Stimulated activated naive CD8-positive, alpha-beta T cell treated with anti-CD3 and anti-CD28 coated beads, Interleukin-15, Interleukin-2, amounts not matched to agents 100 ng/mL and 50 ng/mL, for 24 hours (primary cell): Measurements from ENCODE around the gene PPP1CB.
"Not testable (repeated sequence)": the region's sequence is repeated elsewhere in the genome, so short reads cannot be mapped to it uniquely, and the experiment has no call there.

ENCODE experiments used
- H3K27ac Mint-ChIP-seq: one replicate; pipeline ENCODE4 v1.8.0; 2021; ENCODE audit warnings: mild to moderate bottlenecking, mixed read lengths
- H3K27me3 Mint-ChIP-seq: one replicate; pipeline ENCODE4 v1.8.0; 2021; ENCODE audit warnings: mixed read lengths
- H3K36me3 Mint-ChIP-seq: one replicate; pipeline ENCODE4 v1.8.0; 2021; ENCODE audit warnings: low read depth, mixed read lengths
- H3K4me1 Mint-ChIP-seq: one replicate; pipeline ENCODE4 v1.8.0; 2021; ENCODE audit warnings: low read depth, mixed read lengths
- H3K4me3 Mint-ChIP-seq: one replicate; pipeline ENCODE4 v1.8.0; 2021; ENCODE audit warnings: mild to moderate bottlenecking, mixed read lengths
- H3K9me3 Mint-ChIP-seq: one replicate; pipeline ENCODE4 v1.8.0; 2021; ENCODE audit warnings: mixed read lengths

Gene PPP1CB

DNA sequence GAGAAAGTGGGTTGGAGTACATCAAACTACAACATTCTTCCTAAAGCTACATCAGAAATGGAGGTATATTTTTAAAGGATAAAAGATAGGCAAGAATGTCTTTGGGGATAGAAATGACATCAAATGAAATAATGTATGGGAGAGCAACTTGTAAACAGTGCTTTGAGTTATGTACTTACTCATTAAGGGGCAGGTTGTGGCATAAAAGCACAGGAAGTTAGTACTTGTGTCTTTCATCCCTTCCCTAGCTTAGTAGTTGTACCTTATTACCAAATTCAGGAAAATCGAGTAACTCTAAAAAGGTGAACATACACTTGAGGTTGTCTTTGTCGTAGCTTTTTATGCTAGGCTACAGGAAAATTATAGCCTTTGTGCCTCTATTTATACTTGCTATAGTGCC is 28.9 kb downstream of the PPP1CB start:
- Mint-ChIP-seq H3K27me3 (no peaks in the 10 kb centered on the region), H3K4me3 (no peak overlapping the region), H3K4me1 (peaks cover 5% of the 10 kb centered on the region), H3K27ac (no peak overlapping the region), H3K9me3 (no peaks in the 10 kb centered on the region), H3K36me3 (peaks cover 63% of the 10 kb centered on the region)

DNA sequence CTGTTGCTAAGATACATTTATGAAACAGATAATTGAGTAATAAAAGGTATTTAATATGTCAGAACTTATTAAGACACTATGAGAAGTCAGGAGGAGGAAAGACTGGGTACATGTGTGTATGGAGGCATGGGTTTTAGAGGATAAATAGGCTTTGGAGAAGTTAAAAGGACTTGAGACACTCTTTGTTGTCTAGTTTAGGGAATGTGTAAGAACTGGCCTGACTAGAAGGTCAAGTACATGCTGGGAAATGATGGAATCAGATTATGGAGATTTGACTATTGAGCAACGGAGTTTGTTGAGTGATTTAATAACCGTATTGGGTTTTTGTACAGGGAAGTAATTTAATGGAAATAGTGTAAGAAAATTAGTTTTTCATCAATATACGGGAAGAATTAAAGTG is 30.8 kb downstream of the PPP1CB start:
- Mint-ChIP-seq H3K27me3 (no peaks in the 10 kb centered on the region), H3K27ac (no peak overlapping the region), H3K4me3 (no peak overlapping the region), H3K36me3 (peaks cover 58% of the 10 kb centered on the region), H3K9me3 (no peaks in the 10 kb centered on the region), H3K4me1 (peaks cover 1% of the 10 kb centered on the region)

DNA sequence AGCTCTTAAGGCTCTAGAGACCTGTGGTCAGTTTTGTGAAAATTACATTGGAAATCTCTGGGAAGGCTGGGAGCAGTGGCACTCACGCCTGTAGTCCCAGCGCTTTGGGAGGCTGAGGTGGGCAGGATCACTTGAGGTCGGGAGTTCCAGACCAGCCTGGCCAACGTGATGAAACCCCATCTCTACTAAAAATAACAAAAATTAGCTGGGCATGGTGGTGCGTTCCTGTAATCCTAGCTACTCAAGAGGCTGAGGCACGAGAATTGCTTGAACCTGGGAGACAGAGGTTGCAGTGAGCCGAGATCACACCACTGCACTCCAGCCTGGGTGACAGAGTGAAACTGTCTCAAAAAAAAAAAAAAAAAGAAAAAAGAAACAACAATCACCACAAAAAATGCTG is 32.9 kb downstream of the PPP1CB start:
- not testable (repeated sequence) for H3K27ac Mint-ChIP-seq, H3K4me1 Mint-ChIP-seq, H3K27me3 Mint-ChIP-seq, H3K4me3 Mint-ChIP-seq, H3K9me3 Mint-ChIP-seq
- H3K36me3 Mint-ChIP-seq, result peaks cover 58% of the 10 kb centered on the region

DNA sequence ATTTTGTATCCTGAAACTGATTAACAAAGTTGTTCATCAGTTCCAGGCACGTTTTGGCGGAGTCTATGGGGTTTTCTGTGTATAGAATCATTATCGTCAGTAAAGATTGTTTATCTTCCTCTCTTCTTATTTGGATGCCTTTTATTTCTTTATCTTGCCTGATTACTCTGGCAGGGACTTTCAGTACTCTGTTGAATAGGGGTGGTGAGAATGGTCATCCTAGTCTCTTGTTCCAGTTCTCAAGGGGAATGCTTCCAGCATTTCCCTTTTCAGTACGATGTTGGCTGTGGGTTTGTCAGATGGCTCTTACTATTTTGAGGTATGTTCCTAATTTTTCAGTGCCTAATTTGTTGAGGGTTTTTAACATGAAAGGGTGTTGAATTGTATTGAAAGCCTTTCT is 45.0 kb downstream of the PPP1CB start:
- Mint-ChIP-seq H3K4me1 (peaks cover 30% of the 10 kb centered on the region), H3K27me3 (no peaks in the 10 kb centered on the region), H3K9me3 (no peaks in the 10 kb centered on the region), H3K27ac (no peak overlapping the region), H3K36me3 (peaks cover 84% of the 10 kb centered on the region), H3K4me3 (no peak overlapping the region)

DNA sequence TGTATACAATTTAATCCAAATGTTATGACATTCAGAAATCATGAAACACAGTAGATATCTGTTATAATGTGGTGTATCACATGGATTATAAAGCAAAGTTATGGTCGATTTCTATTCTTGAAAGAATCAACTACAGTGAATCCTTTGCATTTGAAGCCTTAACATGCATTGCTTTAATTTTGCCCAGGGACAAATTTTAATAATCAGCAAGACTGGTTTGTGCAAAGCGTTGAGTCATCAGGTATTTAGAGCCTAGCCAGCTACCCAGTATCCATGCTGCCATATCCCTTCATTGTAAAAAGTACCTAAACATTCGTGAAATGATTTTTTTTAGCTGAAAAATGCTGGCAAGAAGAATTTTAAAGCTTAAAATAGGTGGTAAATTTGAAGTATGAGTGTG is 50.1 kb downstream of the PPP1CB start:
- peaks cover 11% of the 10 kb centered on the region for H3K4me1 Mint-ChIP-seq
- H3K27me3 Mint-ChIP-seq, result no peaks in the 10 kb centered on the region
- peaks cover 84% of the 10 kb centered on the region for H3K36me3 Mint-ChIP-seq
- no peak overlapping the region for H3K4me3 Mint-ChIP-seq
- H3K27ac Mint-ChIP-seq, result no peak overlapping the region
- peaks cover 3% of the 10 kb centered on the region for H3K9me3 Mint-ChIP-seq

DNA sequence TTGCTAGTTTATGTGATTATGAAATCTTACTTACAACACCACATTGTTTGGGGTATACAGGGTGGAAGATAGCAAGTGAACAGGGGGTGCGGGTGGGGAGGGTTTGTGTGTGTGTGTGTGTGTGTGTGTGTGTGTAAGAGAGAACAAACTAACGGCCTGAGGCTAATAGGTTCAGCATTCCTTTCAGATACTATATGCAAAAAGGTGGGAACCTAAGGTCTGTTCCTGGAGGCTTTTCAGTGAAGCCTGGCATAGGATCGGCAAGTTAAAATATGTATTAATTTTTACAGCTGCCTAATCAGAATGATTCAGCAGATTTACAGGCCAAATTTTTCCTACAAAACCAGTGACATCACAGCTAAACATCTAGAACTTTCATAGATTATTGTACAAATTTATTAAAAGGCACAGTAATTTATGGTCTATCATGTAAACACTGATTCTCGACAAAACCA is 51.4 kb downstream of the PPP1CB start:
- H3K4me1 Mint-ChIP-seq, result no peaks in the 10 kb centered on the region
- no peaks in the 10 kb centered on the region for H3K27me3 Mint-ChIP-seq
- peaks cover 72% of the 10 kb centered on the region for H3K36me3 Mint-ChIP-seq
- no peak overlapping the region for H3K4me3 Mint-ChIP-seq
- H3K9me3 Mint-ChIP-seq, result peaks cover 3% of the 10 kb centered on the region
- H3K27ac Mint-ChIP-seq, result peak overlapping the region; percentile 38

DNA sequence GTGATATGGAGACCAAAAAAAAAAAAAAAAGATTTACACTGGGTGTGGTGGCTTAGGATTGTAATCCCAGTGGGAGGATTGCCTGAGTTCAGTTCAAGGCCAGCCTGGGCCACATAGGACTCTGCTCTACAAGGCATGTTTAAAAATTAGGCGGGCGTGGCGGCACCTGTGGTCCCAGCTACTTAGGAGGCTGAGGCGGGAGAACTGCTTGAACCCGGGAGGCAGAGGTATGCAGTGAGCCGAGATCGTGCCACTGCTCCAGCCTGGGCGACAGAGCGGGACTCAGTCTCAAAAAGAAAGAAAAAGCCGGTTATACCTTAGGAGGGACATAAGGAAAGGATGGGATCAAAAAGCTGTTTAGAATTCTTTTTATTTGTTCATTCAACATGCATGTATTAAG is 58.3 kb downstream of the PPP1CB start:
- Mint-ChIP-seq H3K9me3 (peaks cover 3% of the 10 kb centered on the region), H3K4me1 (peaks cover 17% of the 10 kb centered on the region), H3K4me3 (peak overlapping the region; percentile 74), H3K27me3 (peaks cover 3% of the 10 kb centered on the region), H3K36me3 (peaks cover 15% of the 10 kb centered on the region), H3K27ac (peak overlapping the region; percentile 68)

DNA sequence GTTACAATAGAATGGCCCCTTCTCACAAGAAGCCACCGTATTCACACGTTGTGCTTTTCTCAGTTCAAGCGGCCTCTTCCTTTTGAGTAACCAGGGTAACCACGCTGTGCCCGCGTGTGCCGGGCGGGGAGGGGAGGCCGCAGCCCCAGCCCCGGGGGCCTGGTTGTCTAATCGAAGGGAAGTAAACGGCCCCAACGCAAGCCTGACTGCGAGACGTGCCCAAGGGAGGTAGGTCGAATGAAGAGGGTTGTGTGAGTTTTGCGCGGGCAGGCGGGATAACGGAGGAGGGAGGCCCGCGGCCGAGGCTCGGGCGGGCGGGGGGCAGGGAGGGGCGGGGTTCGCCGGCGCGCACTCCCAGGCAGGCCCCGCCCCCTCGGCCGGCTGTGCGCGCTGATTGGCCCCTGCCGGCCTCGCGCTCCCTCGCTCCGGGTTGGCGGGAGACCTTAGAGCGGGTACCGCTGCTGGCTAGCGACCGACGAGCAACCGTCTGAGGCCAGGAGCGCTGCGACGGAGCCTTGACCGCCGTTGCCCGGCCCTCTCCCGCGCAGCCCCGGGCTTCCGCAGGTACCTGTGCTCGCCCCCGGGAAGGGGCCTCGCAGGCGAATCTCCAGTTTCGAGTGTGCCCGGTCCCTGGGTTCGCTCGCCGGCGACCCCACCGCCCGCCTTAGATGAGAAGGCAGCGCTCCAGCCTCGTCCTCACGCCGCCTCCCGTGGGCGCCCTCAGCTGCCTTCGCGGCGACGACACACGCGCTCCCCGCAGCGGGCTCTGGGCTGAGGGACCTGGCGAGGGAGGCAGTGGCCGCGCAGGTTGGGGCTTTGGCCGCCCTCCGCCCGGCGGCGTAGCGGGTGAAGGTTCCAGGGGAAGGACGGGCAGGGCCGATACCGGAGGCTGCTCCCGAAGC is 59.0 kb downstream of the PPP1CB start, which contains the start of gene SPDYA:
Gene SPDYA (plus strand): TSS at position 451 of the 902 bp plus-strand sequence. CDS start 5,181 bp downstream, outside the sequence.
- peak within 1 kb of the TSS; percentile 68 for H3K27ac Mint-ChIP-seq
- peaks cover 17% of the 10 kb centered on the region for H3K4me1 Mint-ChIP-seq
- H3K4me3 Mint-ChIP-seq, result peak within 1 kb of the TSS; percentile 74
- peaks cover 3% of the 10 kb centered on the region for H3K9me3 Mint-ChIP-seq
- peaks cover 9% of the 10 kb centered on the region for H3K36me3 Mint-ChIP-seq
- peaks cover 3% of the 10 kb centered on the region for H3K27me3 Mint-ChIP-seq

DNA sequence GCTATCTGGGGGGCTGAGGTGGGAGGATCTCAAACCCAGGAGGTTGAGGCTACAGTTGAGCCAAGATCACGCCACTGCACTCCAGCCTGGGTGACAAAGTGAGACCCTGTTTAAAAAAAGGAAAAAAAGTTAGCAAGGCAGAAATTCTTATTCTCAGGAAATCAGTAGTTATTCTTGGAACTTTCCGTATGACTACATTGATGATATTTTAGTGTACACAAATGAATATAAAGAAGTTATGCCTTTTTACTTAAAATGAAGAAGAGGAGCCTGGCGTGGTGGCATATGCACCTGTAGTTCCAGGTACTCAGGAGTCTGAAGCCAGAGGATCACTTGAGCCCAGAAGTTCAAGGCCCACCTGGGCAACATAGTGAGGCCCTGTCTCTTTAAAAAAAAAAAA is 66.4 kb downstream of the PPP1CB start:
- H3K27ac Mint-ChIP-seq, result no peak overlapping the region
- no peaks in the 10 kb centered on the region for H3K9me3 Mint-ChIP-seq
- H3K4me3 Mint-ChIP-seq, result no peak overlapping the region
- peaks cover 9% of the 10 kb centered on the region for H3K4me1 Mint-ChIP-seq
- H3K27me3 Mint-ChIP-seq, result no peaks in the 10 kb centered on the region
- no peaks in the 10 kb centered on the region for H3K36me3 Mint-ChIP-seq

DNA sequence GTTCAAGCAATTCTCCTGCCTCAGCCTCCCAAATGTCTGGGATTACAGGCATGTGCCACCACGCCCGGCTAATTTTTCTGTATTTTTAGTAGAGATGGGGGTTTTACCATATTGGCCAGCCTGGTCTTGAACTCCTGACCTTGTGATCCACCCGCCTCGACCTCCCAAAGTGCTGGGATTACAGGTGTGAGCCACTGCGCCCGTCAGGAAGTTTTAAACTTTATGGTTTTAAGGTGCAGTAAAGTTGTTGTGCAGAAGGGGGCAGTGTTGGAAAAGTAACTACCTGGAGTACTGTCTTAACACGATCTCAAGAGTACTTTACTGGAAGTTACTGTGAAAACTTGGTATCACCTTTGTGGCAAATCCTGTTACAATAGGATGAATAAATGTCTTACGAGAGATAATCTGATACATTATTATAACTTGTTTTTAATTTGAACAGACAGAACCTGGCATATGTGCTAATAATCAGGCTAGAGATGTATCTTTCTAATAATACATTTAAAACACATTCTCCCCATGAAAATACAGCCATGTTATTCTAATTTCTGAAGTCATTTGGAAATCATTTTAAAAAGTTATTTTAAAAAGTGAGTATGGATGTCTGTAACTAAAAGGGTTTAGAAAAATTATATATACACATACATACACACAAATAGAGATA is 69.8 kb downstream of the PPP1CB start:
- no peak overlapping the region for H3K4me3 Mint-ChIP-seq
- H3K36me3 Mint-ChIP-seq, result no peaks in the 10 kb centered on the region
- H3K27me3 Mint-ChIP-seq, result peaks cover 6% of the 10 kb centered on the region
- no peaks in the 10 kb centered on the region for H3K9me3 Mint-ChIP-seq
- H3K4me1 Mint-ChIP-seq, result peaks cover 9% of the 10 kb centered on the region
- no peak overlapping the region for H3K27ac Mint-ChIP-seq

DNA sequence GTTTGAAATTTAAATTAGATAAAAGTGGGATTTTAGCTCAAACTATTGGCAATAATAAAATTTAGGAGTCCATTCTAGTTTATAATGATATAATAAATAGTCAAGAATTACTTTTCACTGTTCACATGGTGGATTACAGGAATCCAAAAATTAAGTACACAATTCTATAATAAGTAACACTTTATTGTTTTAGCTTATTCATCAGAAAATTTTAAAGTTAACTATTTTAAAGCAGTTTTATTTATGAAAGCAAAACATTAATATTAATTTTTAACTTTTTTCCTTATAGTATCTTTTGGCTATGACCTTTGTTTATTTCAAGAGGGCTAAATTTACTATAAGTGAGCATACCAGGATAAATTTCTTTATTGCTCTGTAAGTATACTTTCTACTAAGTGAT is 70.4 kb downstream of the PPP1CB start:
- H3K9me3 Mint-ChIP-seq, result no peaks in the 10 kb centered on the region
- peaks cover 6% of the 10 kb centered on the region for H3K27me3 Mint-ChIP-seq
- no peak overlapping the region for H3K27ac Mint-ChIP-seq
- peaks cover 9% of the 10 kb centered on the region for H3K4me1 Mint-ChIP-seq
- no peak overlapping the region for H3K4me3 Mint-ChIP-seq
- no peaks in the 10 kb centered on the region for H3K36me3 Mint-ChIP-seq

DNA sequence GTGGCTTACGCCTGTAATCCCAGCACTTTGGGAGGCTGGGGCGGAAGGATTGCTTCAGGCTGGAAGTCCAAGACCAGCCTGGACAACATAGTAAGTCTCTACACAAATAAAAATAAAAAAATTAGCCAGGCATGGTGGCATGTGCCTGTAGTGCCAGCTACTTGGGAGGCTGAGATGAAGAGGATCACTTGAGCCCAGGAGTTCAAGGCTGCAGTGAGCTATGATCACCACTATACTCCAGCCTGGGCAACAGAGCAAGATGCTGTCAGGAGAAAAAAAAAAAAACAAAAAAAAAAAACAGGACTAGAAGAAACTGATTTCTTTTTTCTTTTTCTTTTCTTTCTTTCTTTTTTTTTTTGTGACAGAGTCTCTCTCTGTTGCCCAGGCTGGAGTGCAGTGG is 72.6 kb downstream of the PPP1CB start:
- Mint-ChIP-seq H3K36me3 (peaks cover 4% of the 10 kb centered on the region), H3K4me1 (peaks cover 11% of the 10 kb centered on the region), H3K27ac (no peak overlapping the region), H3K27me3 (peaks cover 6% of the 10 kb centered on the region), H3K9me3 (no peaks in the 10 kb centered on the region), H3K4me3 (no peak overlapping the region)

DNA sequence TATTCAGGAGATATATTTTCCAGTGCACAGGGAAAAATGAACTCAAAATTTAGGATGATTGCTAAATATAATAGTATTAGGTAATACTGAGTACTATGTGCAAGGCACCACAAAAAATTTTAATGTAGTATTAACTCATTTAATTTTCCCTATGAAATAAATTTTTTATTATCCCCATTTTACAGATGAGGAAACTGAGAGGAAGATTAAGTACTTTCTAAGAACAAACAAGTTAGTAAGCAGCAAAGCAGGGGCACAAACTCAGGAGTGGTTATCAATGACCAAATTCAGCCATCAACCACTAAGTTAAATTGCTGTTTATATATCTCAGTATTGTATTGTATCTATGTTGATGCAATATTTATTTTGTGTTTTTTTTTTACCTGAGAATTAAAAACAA is 73.2 kb downstream of the PPP1CB start:
- Mint-ChIP-seq H3K27me3 (peaks cover 6% of the 10 kb centered on the region), H3K9me3 (no peaks in the 10 kb centered on the region), H3K4me3 (no peak overlapping the region), H3K27ac (no peak overlapping the region), H3K36me3 (peaks cover 4% of the 10 kb centered on the region), H3K4me1 (peaks cover 11% of the 10 kb centered on the region)

DNA sequence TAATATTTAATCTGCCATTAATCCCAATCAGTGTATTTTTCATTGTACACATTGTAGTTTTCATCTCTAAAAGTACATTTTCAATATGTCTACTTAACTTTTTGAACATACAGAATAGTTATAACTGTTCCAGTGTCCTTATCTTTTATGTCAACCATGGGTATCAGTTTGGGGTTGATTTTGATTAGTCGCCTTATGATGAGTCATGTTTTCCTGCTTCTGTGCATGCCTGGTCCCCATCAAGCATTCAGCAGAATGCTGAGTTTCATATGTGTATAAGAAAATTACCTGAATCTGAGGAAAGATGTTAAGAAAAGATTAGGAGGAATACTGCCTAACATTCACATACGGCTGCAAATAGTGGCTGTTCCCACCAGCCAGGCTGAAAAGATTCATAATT is 76.8 kb downstream of the PPP1CB start:
- H3K4me1 Mint-ChIP-seq, result peaks cover 8% of the 10 kb centered on the region
- H3K27ac Mint-ChIP-seq, result no peak overlapping the region
- H3K4me3 Mint-ChIP-seq, result no peak overlapping the region
- H3K27me3 Mint-ChIP-seq, result peaks cover 6% of the 10 kb centered on the region
- no peaks in the 10 kb centered on the region for H3K9me3 Mint-ChIP-seq
- H3K36me3 Mint-ChIP-seq, result peaks cover 4% of the 10 kb centered on the region

DNA sequence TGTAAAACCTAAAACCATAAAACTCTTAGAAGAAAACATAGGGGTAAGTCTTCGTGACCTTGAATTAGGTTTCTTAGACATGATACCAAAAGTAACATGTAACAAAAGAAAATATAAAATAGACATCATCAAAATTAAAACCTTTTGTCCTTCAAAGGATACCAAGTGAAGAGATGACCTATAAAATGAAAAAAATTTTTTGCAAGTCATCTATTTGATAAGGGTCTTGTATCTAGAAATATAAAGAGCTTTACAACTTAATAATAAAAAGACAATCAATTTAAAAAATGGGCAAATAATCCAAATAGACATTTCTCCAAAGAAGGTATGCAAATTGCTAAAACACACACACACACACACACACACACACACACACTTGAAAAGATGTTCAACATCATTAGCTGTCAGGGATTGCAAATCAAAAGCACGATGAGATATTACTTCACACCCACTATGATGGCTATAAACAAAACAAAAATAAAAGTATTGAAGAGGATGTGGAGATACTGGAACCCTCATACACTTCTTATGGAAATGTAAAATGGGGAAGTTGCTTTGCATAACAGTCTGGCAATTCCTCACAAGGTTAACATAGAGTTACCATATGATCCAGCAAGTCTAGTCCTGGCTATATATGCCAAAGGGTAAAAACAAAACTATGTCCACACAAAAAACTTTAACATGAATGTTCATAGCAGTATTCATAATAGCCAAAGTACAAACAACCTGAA is 82.3 kb downstream of the PPP1CB start:
- no peaks in the 10 kb centered on the region for H3K27me3 Mint-ChIP-seq
- no peaks in the 10 kb centered on the region for H3K36me3 Mint-ChIP-seq
- H3K4me3 Mint-ChIP-seq, result no peak overlapping the region
- no peaks in the 10 kb centered on the region for H3K9me3 Mint-ChIP-seq
- no peaks in the 10 kb centered on the region for H3K4me1 Mint-ChIP-seq
- no peak overlapping the region for H3K27ac Mint-ChIP-seq
